Neural progenitor cell (in vitro differentiated cells): ENCODE data around the gene MOGAT1. TPM values are rescaled to one million over a fixed set of nuclear protein-coding genes. Genes with fewer than 3 reads are reported as not detected.

Experiments
- DNase-seq: peaks from one replicate; pipeline ENCODE4 v3.0.0-alpha.2; 2016; ENCODE audit warnings: low spot score
- H2AFZ ChIP-seq: fragments of 200-600 bp; sonication (generic); replicated peaks from 2 replicates; pipeline ENCODE4 v1.6.1; 2016; ENCODE audit warnings: antibody characterized with exemption
- H3F3A ChIP-seq: fragments of 200-600 bp; sonication (generic); 2 replicates; pipeline ENCODE4 v1.6.1; 2016; ENCODE audit warnings: antibody characterized with exemption, low read depth
- H3K27ac ChIP-seq: fragments of 200-600 bp; sonication (generic); 2 replicates; pipeline ENCODE4 v1.5.1; 2016; ENCODE audit warnings: mild to moderate bottlenecking
- H3K27me3 ChIP-seq: fragments of 200-600 bp; sonication (generic); 2 replicates; pipeline ENCODE4 v1.6.1; 2016; ENCODE audit warnings: mild to moderate bottlenecking, moderate library complexity
- H3K36me3 ChIP-seq: fragments of 200-600 bp; sonication (generic); 2 replicates; pipeline ENCODE4 v1.5.1; 2016
- H3K4me1 ChIP-seq: fragments of 200-600 bp; sonication (generic); 2 replicates; pipeline ENCODE4 v1.6.1; 2016; ENCODE audit warnings: mixed run types
- H3K4me2 ChIP-seq: fragments of 200-600 bp; sonication (generic); 2 replicates; pipeline ENCODE4 v1.6.1; 2016
- H3K4me3 ChIP-seq: fragments of 200-600 bp; sonication (generic); 2 replicates; pipeline ENCODE4 v1.5.1; 2016
- H3K79me2 ChIP-seq: fragments of 200-600 bp; sonication (generic); 2 replicates; pipeline ENCODE4 v1.6.1; 2016; ENCODE audit warnings: low read depth
- H3K9ac ChIP-seq: fragments of 200-600 bp; sonication (generic); 2 replicates; pipeline ENCODE4 v1.6.1; 2016
- H3K9me3 ChIP-seq: fragments of 200-600 bp; sonication (generic); 2 replicates; pipeline ENCODE4 v1.5.1; 2016; ENCODE audit warnings: low read depth
- H4K20me1 ChIP-seq: fragments of 200-600 bp; sonication (generic); 2 replicates; pipeline ENCODE4 v1.6.1; 2016; ENCODE audit warnings: low read depth
- H3K27ac Mint-ChIP-seq: 3 replicates; pipeline ENCODE4 v1.8.0; 2021; ENCODE audit warnings: mixed read lengths
- H3K27me3 Mint-ChIP-seq: 2 replicates; pipeline ENCODE4 v1.8.0; 2022; ENCODE audit warnings: low read depth, mild to moderate bottlenecking, inconsistent platforms, moderate library complexity, mixed read lengths; ENCODE audit not compliant: insufficient read depth
- H3K36me3 Mint-ChIP-seq: 3 replicates; pipeline ENCODE4 v1.8.0; 2021; ENCODE audit warnings: mixed read lengths
- H3K4me1 Mint-ChIP-seq: 3 replicates; pipeline ENCODE4 v1.8.0; 2021; ENCODE audit warnings: mixed read lengths
- H3K4me3 Mint-ChIP-seq: 3 replicates; pipeline ENCODE4 v1.8.0; 2021; ENCODE audit warnings: mild to moderate bottlenecking, moderate library complexity, mixed read lengths
- H3K9me3 Mint-ChIP-seq: 3 replicates; pipeline ENCODE4 v1.8.0; 2020; ENCODE audit warnings: mixed read lengths
- EZH2 ChIP-seq: fragments of 200-600 bp; sonication (generic); IDR thresholded peaks from 2 replicates; pipeline ENCODE4 v1.6.1; 2017; ENCODE audit warnings: antibody characterized with exemption, mild to moderate bottlenecking, moderate library complexity
- EZH2phosphoT487 ChIP-seq: fragments of 200-600 bp; sonication (generic); IDR thresholded peaks from 2 replicates; pipeline ENCODE4 v1.6.1; 2017; ENCODE audit warnings: antibody characterized with exemption
- total RNA-seq: library from RNA; depleted of rRNA; stranded (reverse); fragments of >200 nt; gene quantifications from 2 replicates; pipeline ENCODE4 v1.2.3, GENCODE V29; 2015; ENCODE audit warnings: low replicate concordance
- TF ChIP-seq, protein P1 (sequence below): fragments of 200-600 bp; sonication (generic); IDR thresholded peaks from 2 replicates; pipeline ENCODE4 v1.5.1; 2017; ENCODE audit warnings: antibody characterized with exemption, mild to moderate bottlenecking

Gene MOGAT1
- total RNA-seq, 1 donor from 2014 or later = 2.0 TPM

DNA sequence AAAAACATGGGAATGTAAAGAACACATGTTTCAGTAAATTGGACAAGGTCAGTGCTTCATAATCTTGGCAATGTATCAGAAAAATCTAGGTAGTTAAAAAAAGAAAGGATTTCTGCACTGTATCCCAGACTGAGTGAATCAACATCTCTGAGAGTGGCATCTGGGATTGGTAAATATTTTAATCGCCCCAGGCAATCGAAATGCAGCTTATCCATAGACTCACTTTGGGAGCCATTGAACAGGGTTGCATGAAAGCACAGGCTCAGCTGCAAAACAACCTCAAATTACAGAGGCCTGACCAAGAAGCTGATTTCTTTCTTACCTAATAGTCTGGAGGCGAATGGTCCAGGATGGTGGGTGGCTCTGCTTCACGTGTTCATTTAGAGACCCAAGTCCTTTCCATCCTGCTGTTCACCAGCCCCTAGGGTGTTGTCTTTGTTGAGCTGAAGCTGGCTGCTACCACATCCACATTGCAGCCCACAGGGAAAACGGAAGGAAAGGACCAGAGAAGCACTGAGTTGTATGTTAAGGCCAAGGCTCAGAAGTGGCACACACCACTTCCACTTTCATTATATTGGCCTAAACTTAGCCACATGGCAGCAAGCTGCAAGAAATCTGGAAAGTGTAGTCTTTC lies 59.0 kb downstream of the MOGAT1 start:
- no peak overlapping the region for H3K27ac Mint-ChIP-seq
- H3K9ac ChIP-seq = no peak overlapping the region
- no peaks in the 10 kb centered on the region for H4K20me1 ChIP-seq
- no peaks in the 10 kb centered on the region for H3F3A ChIP-seq
- H3K9me3 Mint-ChIP-seq = no peaks in the 10 kb centered on the region
- peaks cover 5% of the 10 kb centered on the region for H3K4me1 Mint-ChIP-seq
- TF ChIP-seq, protein P1, sequence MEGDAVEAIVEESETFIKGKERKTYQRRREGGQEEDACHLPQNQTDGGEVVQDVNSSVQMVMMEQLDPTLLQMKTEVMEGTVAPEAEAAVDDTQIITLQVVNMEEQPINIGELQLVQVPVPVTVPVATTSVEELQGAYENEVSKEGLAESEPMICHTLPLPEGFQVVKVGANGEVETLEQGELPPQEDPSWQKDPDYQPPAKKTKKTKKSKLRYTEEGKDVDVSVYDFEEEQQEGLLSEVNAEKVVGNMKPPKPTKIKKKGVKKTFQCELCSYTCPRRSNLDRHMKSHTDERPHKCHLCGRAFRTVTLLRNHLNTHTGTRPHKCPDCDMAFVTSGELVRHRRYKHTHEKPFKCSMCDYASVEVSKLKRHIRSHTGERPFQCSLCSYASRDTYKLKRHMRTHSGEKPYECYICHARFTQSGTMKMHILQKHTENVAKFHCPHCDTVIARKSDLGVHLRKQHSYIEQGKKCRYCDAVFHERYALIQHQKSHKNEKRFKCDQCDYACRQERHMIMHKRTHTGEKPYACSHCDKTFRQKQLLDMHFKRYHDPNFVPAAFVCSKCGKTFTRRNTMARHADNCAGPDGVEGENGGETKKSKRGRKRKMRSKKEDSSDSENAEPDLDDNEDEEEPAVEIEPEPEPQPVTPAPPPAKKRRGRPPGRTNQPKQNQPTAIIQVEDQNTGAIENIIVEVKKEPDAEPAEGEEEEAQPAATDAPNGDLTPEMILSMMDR = no peak
- no peaks in the 10 kb centered on the region for H3K9me3 ChIP-seq
- H3K79me2 ChIP-seq = no peaks in the 10 kb centered on the region
- H3K36me3 ChIP-seq = no peaks in the 10 kb centered on the region
- H3K36me3 Mint-ChIP-seq = no peaks in the 10 kb centered on the region
- H2AFZ ChIP-seq = no peak overlapping the region
- no peak overlapping the region for H3K4me2 ChIP-seq
- peaks cover 3% of the 10 kb centered on the region for H3K27me3 ChIP-seq
- H3K27ac ChIP-seq = no peak overlapping the region
- H3K4me3 ChIP-seq = no peak overlapping the region
- no peaks in the 10 kb centered on the region for H3K27me3 Mint-ChIP-seq
- peaks cover 4% of the 10 kb centered on the region for H3K4me1 ChIP-seq
- H3K4me3 Mint-ChIP-seq = no peak overlapping the region
- no peak for DNase-seq

DNA sequence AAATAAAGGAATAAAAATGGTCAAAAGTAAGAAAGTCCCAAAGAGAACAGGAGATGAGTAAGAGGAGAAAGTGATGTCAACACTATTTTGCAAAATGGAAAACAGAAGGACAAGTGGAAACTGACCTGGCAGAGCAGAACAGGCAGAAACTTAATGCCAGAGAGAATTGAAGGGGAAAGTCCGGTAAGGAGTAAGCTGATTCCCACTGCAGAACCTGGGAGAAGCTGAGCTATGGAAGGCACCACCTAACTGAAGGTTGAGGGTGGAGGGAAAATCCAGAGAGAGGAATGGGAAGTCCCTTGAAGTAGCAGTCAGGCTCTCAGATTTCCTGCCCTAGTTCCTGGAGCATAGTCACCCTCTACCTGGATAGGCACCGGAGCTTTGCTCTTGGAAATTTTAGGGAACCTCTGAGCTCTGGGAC lies 59.8 kb downstream of the MOGAT1 start:
- peaks cover 5% of the 10 kb centered on the region for H3K4me1 Mint-ChIP-seq
- Histone ChIP-seq H3K79me2 (no peaks in the 10 kb centered on the region), H3K4me1 (peaks cover 4% of the 10 kb centered on the region), H3K9me3 (no peaks in the 10 kb centered on the region), H3K4me3 (no peak overlapping the region), H3K9ac (no peak overlapping the region), H2AFZ (no peak overlapping the region), H3K4me2 (no peak overlapping the region), H3K36me3 (no peaks in the 10 kb centered on the region), H3K27ac (no peak overlapping the region), H3K27me3 (peaks cover 6% of the 10 kb centered on the region), H3F3A (no peaks in the 10 kb centered on the region), H4K20me1 (no peaks in the 10 kb centered on the region)
- H3K27me3 Mint-ChIP-seq = peaks cover 4% of the 10 kb centered on the region
- DNase-seq = no peak
- H3K27ac Mint-ChIP-seq = no peak overlapping the region
- TF ChIP-seq EZH2 (no peak), EZH2phosphoT487 (no peak)
- TF ChIP-seq, protein P1 = no peak
- no peak overlapping the region for H3K4me3 Mint-ChIP-seq
- no peaks in the 10 kb centered on the region for H3K9me3 Mint-ChIP-seq
- H3K36me3 Mint-ChIP-seq = no peaks in the 10 kb centered on the region

DNA sequence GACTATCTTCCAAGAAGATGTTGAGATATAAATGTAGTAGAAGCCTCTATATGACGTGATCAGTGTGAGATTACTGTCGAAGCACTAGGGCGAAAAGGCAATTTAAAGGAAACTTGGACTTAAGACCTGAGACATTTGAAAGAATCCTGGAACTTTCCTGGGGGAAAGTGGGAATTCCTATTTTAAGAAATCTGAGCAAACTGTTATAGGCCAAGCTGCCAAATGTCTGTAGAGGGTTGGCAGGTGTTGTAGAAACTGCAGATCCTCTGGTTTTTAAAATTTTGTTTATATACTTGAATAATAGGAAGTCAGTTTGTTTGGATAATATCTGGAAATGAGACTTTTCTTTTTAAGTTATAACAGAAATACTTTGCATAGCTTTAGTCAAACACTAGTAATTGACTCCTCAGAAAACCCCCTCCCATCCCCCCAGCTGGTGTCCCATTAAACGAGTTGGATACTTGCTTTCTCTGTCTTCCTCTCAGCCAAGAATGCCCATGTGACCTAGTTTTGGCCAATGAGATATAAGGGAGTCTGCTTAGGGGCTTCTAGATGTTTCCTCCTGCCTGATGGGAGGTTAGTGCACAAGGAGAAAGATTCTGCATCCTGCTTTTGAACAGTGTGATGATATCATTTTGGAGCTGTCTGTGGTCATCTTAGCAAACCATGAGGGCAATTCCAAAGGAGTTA lies 61.2 kb downstream of the MOGAT1 start:
- H3K4me2 ChIP-seq = no peak overlapping the region
- TF ChIP-seq, protein P1 = no peak
- TF ChIP-seq EZH2 (no peak), EZH2phosphoT487 (no peak)
- H3F3A ChIP-seq = no peaks in the 10 kb centered on the region
- H3K4me3 ChIP-seq = no peak overlapping the region
- H3K36me3 Mint-ChIP-seq = no peaks in the 10 kb centered on the region
- H4K20me1 ChIP-seq = no peaks in the 10 kb centered on the region
- DNase-seq = no peak
- no peak overlapping the region for H3K9ac ChIP-seq
- no peaks in the 10 kb centered on the region for H3K79me2 ChIP-seq
- no peak overlapping the region for H3K27ac ChIP-seq
- peaks cover 4% of the 10 kb centered on the region for H3K4me1 ChIP-seq
- H3K4me1 Mint-ChIP-seq = peaks cover 5% of the 10 kb centered on the region
- peaks cover 8% of the 10 kb centered on the region for H3K27me3 ChIP-seq
- H3K4me3 Mint-ChIP-seq = no peak overlapping the region
- no peaks in the 10 kb centered on the region for H3K36me3 ChIP-seq
- no peaks in the 10 kb centered on the region for H3K9me3 Mint-ChIP-seq
- H3K27me3 Mint-ChIP-seq = peaks cover 6% of the 10 kb centered on the region
- no peak overlapping the region for H2AFZ ChIP-seq
- H3K27ac Mint-ChIP-seq = no peak overlapping the region
- H3K9me3 ChIP-seq = no peaks in the 10 kb centered on the region
